ENCODE data around the gene GLB1L2. TPM values are rescaled to one million over a fixed set of nuclear protein-coding genes. Genes with fewer than 3 reads are reported as not detected.

Gene GLB1L2
- total and polyA plus RNA-seq, 8 donors: 4.1 to 11.9 (median 5.1) TPM

- no peak for ATAC-seq
- intact Hi-C loops (cut with DNase I): no loop called here
- DNase-seq: no peak
- H3K27ac ChIP-seq: no peak overlapping the region
- no peak for TF ChIP-seq CTCF (IDR thresholded peaks at IDR 0.05)
- H3K4me1 ChIP-seq: no peaks in the 10 kb centered on the region
- H3K36me3 ChIP-seq: no peaks in the 10 kb centered on the region
- H3K4me3 ChIP-seq: no peak overlapping the region
- H3K27me3 ChIP-seq: peaks cover 0 to 8% of the 10 kb centered on the region in 2 donors
- no peaks in the 10 kb centered on the region for H3K9me3 ChIP-seq
Observed at GRCh38 chr11:134291196-134291595, 40.6 kb upstream of the GLB1L2 start.

GRCh38 chr11:134292661-134293060, 39.1 kb upstream of the GLB1L2 start:
- TF ChIP-seq CTCF (IDR thresholded peaks at IDR 0.05): no peak
- Histone ChIP-seq H3K4me3 (no peak overlapping the region), H3K27me3 (peaks cover 0 to 4% of the 10 kb centered on the region in 2 donors), H3K9me3 (no peaks in the 10 kb centered on the region), H3K4me1 (no peaks in the 10 kb centered on the region), H3K27ac (no peak overlapping the region), H3K36me3 (no peaks in the 10 kb centered on the region)
- ATAC-seq (no peak), DNase-seq (no peak)
- intact Hi-C loops (cut with DNase I): no loop called here

GRCh38 chr11:134293119-134294113, 38.4 kb upstream of the GLB1L2 start:
- H3K36me3 ChIP-seq: no peaks in the 10 kb centered on the region
- no peak for TF ChIP-seq CTCF (IDR thresholded peaks at IDR 0.05)
- H3K9me3 ChIP-seq: no peaks in the 10 kb centered on the region
- H3K27me3 ChIP-seq: no peaks in the 10 kb centered on the region
- ATAC-seq: no peak
- intact Hi-C loops (cut with DNase I): no loop called here
- no peak overlapping the region for H3K4me3 ChIP-seq
- H3K27ac ChIP-seq: no peak overlapping the region
- no peaks in the 10 kb centered on the region for H3K4me1 ChIP-seq
- no peak for DNase-seq

- Histone ChIP-seq H3K4me1 (no peaks in the 10 kb centered on the region), H3K27me3 (no peaks in the 10 kb centered on the region), H3K9me3 (no peaks in the 10 kb centered on the region), H3K36me3 (no peaks in the 10 kb centered on the region), H3K27ac (no peak overlapping the region), H3K4me3 (no peak overlapping the region)
- ATAC-seq (no peak), DNase-seq (no peak)
- intact Hi-C loops (cut with DNase I): no loop called here
- no peak for TF ChIP-seq CTCF (IDR thresholded peaks at IDR 0.05)
Observed at GRCh38 chr11:134294664-134295063, 37.1 kb upstream of the GLB1L2 start.

GRCh38 chr11:134312223-134312622, 19.6 kb upstream of the GLB1L2 start:
- H3K9me3 ChIP-seq: peaks cover 0 to 6% of the 10 kb centered on the region in 2 donors
- H3K4me3 ChIP-seq: no peak overlapping the region
- TF ChIP-seq CTCF (IDR thresholded peaks at IDR 0.05): no peak
- H3K4me1 ChIP-seq: no peaks in the 10 kb centered on the region
- intact Hi-C loops (cut with DNase I): no loop called here
- no peak overlapping the region for H3K27ac ChIP-seq
- H3K27me3 ChIP-seq: no peaks in the 10 kb centered on the region
- ATAC-seq (no peak), DNase-seq (peak in 1 of 4 donors; percentile 69)
- no peaks in the 10 kb centered on the region for H3K36me3 ChIP-seq
